Calu3 (cell line): ENCODE results near the gene PAH. TPM values are rescaled to one million over a fixed set of nuclear protein-coding genes. Genes with fewer than 3 reads are reported as not detected.

Source experiments
- BruUV-seq: library from RNA; stranded (reverse); fragments of 400-500 nt; replicated peaks from 2 replicates; lab custom pipeline; 2021; lab: Mats Ljungman, UMichigan
- CTCF ChIA-PET: fragments of 300-600 bp; sonication (Branson Sonifier 250); formaldehyde crosslinking; loops from one replicate; lab custom pipeline; 2022; ENCODE audit warnings: antibody characterized with exemption; lab: Charles Lee
- DNase-seq: peaks from one replicate; pipeline ENCODE4 v3.0.0; 2022
- H3K27ac Mint-ChIP-seq: one replicate; pipeline ENCODE4 v1.8.0; 2022; ENCODE audit warnings: mixed read lengths; ENCODE audit not compliant: unreplicated experiment
- H3K27me3 Mint-ChIP-seq: one replicate; pipeline ENCODE4 v1.8.0; 2022; ENCODE audit warnings: mixed read lengths; ENCODE audit not compliant: unreplicated experiment
- H3K36me3 Mint-ChIP-seq: one replicate; pipeline ENCODE4 v1.8.0; 2022; ENCODE audit warnings: mild to moderate bottlenecking, moderate library complexity, mixed read lengths; ENCODE audit not compliant: insufficient read depth, unreplicated experiment
- H3K4me1 Mint-ChIP-seq: one replicate; pipeline ENCODE4 v1.8.0; 2022; ENCODE audit warnings: mild to moderate bottlenecking, low read depth, mixed read lengths; ENCODE audit not compliant: unreplicated experiment
- H3K4me3 Mint-ChIP-seq: one replicate; pipeline ENCODE4 v1.8.0; 2022; ENCODE audit warnings: mild to moderate bottlenecking, low read depth, moderate library complexity, mixed read lengths; ENCODE audit not compliant: unreplicated experiment
- H3K9me3 Mint-ChIP-seq: one replicate; pipeline ENCODE4 v1.8.0; 2022; ENCODE audit warnings: low read depth, mixed read lengths; ENCODE audit not compliant: unreplicated experiment
- intact Hi-C: fragments of 100-400 bp; cut with micrococcal nuclease; formaldehyde crosslinking; loops from one replicate; pipeline ENCODE4 v1.10.0; 2022; ENCODE audit not compliant: unreplicated experiment
- total RNA-seq: library from RNA; stranded (reverse); gene quantifications from 2 replicates; pipeline ENCODE4 v1.2.3, GENCODE V29; 2022
- TF ChIP-seq, protein P1 (sequence below): fragments of 200-600 bp; IDR thresholded peaks from one replicate; pipeline ENCODE4 v1.8.0; 2022; ENCODE audit warnings: antibody characterized with exemption; ENCODE audit not compliant: unreplicated experiment

PAH gene
- total RNA-seq, 1 experiment from 2014 or later: 31.4 TPM

DNA sequence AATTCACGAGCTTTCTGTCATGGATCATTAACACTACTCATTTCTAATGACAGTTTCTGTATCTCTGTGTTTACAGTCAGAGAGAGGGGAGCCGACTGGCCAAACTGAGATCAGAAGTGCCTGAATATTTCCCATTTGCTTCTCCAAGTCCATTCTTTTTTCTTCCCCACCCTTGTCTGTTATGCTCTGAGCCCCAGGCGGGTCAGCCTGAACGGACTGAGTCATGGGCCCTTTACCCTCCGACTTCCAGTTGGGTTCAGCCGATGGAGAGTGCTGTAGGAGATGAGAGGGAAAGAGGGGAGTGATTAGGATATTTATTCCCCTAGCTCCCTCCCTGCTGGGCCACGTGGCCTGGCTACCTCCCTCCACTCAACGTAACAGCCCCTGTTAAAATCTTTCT lies 104.7 kb downstream of the PAH start:
- Mint-ChIP-seq H3K27ac (peak overlapping the region; percentile 42), H3K36me3 (no peaks in the 10 kb centered on the region), H3K9me3 (no peaks in the 10 kb centered on the region), H3K4me3 (no peak overlapping the region), H3K4me1 (peaks cover 13% of the 10 kb centered on the region), H3K27me3 (no peaks in the 10 kb centered on the region)
- TF ChIP-seq, protein P1, sequence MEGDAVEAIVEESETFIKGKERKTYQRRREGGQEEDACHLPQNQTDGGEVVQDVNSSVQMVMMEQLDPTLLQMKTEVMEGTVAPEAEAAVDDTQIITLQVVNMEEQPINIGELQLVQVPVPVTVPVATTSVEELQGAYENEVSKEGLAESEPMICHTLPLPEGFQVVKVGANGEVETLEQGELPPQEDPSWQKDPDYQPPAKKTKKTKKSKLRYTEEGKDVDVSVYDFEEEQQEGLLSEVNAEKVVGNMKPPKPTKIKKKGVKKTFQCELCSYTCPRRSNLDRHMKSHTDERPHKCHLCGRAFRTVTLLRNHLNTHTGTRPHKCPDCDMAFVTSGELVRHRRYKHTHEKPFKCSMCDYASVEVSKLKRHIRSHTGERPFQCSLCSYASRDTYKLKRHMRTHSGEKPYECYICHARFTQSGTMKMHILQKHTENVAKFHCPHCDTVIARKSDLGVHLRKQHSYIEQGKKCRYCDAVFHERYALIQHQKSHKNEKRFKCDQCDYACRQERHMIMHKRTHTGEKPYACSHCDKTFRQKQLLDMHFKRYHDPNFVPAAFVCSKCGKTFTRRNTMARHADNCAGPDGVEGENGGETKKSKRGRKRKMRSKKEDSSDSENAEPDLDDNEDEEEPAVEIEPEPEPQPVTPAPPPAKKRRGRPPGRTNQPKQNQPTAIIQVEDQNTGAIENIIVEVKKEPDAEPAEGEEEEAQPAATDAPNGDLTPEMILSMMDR: no peak
- CTCF ChIA-PET: interaction anchor here (1.6 to 1.9 kb wide), 3 partner anchors 71 to 872 kb away, joined by 6 to 9 read pairs (median 7); no protein-coding TSS in a partner anchor
- no peak for DNase-seq
- intact Hi-C loops: loop anchor here (5.0 to 10.0 kb wide), 4 partner anchors 510 to 1038 kb away; no protein-coding TSS in a partner anchor
- no TSS peak for BruUV-seq

DNA sequence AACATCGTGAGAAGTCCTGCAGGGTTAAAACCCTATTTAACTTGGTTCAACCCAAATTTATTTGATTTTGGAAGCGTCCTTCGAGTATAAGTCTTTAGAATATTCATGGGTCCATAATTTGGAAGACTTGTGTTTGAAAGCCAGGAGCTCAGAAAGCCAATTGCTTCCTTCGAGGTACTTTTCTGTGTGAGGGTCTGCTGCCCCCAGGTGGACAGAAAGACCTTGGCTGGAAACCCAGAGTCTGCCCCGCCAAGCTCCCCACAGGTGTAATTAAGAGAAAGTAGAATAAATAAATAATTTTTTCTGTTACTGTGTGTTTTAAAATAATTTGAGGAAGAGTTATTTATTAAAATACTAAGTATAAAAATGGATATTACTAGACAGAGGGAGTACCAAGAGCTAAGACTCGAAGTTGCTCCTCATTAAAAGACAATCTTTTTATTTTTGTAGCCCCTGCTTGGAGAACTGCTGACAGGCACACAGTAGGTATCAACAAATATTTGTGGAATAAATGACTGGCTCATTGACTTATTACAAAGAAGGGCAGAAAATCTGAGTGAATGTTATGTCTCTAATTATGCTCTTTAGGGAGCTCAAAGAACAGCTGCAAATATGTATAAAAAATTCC lies 105.8 kb downstream of the PAH start:
- Mint-ChIP-seq H3K27me3 (no peaks in the 10 kb centered on the region), H3K9me3 (no peaks in the 10 kb centered on the region), H3K36me3 (no peaks in the 10 kb centered on the region), H3K4me3 (no peak overlapping the region), H3K4me1 (peaks cover 13% of the 10 kb centered on the region), H3K27ac (no peak overlapping the region)
- CTCF ChIA-PET: interaction anchor here (0.6 to 1.9 kb wide), 12 partner anchors 10 to 871 kb away, joined by 3 to 9 read pairs (median 6); no protein-coding TSS in a partner anchor
- DNase-seq: peak; percentile 73
- BruUV-seq: no TSS peak
- TF ChIP-seq, protein P1: peak; percentile 53
- intact Hi-C loops: loop anchor here (1.0 to 10.0 kb wide), 6 partner anchors 42 to 1036 kb away; no protein-coding TSS in a partner anchor

DNA sequence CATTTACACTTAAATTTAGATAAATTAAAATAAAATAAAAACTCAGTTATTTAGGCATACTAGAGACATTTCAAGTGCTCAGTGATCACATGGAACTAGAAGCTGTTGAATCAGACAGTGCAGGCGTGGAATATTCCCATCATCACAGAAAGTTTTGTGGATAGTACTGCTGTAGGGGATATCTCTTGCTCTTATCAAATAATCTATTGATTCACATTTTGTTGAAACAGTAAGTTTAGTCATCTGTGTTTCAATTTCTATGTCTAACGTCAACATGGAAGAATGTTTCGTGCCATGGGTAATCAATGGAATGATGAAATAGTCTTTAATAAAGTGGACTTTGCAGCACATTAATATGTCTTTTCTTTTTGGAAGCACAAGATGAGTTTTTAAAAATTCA lies 108.6 kb downstream of the PAH start:
- Mint-ChIP-seq H3K27ac (peak overlapping the region; percentile 50), H3K36me3 (no peaks in the 10 kb centered on the region), H3K9me3 (no peaks in the 10 kb centered on the region), H3K4me1 (peaks cover 13% of the 10 kb centered on the region), H3K4me3 (no peak overlapping the region), H3K27me3 (no peaks in the 10 kb centered on the region)
- intact Hi-C loops: no loop called here
- TF ChIP-seq, protein P1: no peak
- no peak for DNase-seq
- CTCF ChIA-PET: interaction anchor here (0.6 to 1.0 kb wide), 2 partner anchors 8 to 11 kb away, joined by 4 to 6 read pairs; no protein-coding TSS in a partner anchor
- BruUV-seq: no TSS peak

DNA sequence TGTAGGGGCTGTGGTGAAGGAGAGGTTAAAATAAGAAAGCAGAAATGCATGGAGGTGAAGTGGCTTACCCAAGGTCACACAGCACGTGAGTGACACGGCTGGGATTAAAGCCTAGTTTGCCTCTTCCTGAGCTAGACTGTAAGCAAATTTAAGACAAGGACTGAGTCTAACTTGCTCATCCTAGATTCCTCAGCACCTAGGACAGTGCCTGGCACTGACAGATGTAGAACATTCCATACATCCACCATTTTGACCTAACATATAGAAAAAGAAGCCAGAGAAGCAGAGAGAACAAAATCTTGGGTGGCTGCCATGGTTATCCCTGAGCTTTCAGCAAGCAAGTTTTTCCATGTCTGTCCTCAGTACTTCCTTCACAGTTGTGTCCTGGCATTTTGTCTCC lies 110.5 kb downstream of the PAH start:
- Mint-ChIP-seq H3K27ac (no peak overlapping the region), H3K27me3 (no peaks in the 10 kb centered on the region), H3K4me1 (no peaks in the 10 kb centered on the region), H3K9me3 (no peaks in the 10 kb centered on the region), H3K36me3 (no peaks in the 10 kb centered on the region), H3K4me3 (no peak overlapping the region)
- intact Hi-C loops: no loop called here
- no peak for DNase-seq
- no TSS peak for BruUV-seq
- CTCF ChIA-PET: interaction anchor here (0.6 to 1.1 kb wide), 2 partner anchors 10 to 188 kb away, joined by 3 to 5 read pairs; no protein-coding TSS in a partner anchor
- TF ChIP-seq, protein P1: no peak
